EH (cell line): ENCODE results near the gene SCAPER.

Experiments
- DNase-seq: peaks from one replicate; pipeline ENCODE4 v3.0.0-alpha.2; 2015; ENCODE audit warnings: low read depth

The SCAPER gene

DNA sequence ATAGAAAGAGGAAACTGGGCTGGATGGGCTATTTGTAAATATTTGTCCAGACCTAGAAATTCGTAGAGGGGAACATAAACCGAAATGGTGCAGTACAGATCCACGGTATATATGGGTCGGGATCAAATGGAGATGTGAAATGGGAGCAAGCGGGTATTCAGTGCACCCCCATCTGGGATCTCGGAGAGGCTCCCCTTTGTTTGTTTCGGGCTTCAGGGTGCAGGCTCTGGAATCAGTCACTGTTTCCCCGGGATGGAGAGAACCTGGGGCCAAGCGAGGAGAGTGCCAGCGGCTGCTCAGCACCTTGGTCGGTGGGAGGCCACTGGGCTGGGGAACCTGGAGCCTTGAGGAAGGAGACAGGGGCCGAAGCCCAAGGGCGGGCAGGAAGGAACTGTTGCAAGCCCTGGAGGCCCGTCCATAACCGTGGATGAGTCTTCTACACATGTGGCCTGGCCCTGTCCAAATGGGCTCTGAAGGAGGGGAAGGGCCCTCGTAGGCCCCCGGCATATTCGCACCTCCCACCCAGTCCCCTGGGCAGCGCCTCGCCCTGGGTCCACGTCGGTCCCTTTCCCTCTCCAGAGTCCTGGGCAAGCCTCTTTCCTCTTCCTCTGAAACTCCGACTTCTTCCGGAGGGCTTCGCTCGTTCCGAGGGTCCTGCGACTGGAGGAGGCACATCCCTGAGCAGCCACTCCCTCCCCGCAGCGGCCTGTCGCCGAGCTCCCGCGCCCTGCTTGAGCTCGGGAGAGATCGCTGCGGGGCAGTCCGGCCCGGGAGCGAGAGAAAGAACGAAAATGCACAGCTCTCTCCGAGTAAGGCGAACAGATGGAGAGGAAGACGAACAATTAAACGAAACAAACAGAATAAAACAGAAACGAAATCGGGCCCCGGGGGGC lies 565.6 kb downstream of the SCAPER start:
- DNase-seq, result peak; percentile 59

DNA sequence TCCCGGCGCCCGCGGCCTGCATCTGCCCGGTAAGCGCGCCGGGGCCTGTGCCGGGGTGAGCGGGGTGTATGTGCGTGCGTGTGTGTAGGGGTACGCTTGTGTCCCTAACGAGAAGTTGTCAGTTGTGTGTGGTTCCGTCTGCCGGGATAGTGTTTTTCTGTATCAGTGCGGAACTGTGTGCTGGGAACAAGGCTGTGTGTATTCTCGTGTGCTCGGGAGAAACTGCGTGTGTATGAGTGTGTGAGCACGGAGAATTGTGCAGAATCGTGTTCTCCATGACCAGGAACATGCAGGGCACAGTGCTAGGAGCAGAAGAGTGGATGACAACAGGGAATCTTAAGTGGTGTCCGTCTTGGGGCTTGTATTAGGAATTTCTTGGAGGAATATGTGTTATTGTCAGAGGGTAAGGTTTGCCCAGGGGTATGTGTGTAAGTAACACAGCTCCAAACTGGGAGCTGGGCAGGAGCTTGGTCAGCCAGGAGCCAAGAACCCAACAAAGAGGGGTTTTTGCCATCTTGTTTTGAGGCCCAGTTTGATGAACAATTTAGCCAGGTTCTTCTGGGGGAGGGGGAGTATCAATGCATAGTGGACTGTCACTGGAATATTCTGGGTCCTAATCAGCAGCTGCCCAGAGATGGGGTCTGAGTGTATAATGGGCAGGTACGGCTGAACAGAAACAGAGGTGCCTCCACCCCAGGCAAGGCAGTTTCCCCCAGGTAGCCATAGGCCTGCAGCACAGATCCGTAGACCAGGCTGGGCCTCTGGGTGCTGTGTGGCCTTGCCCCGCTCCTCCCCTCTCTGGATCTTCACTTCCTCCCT lies 566.4 kb downstream of the SCAPER start:
- peak; percentile 51 for DNase-seq

DNA sequence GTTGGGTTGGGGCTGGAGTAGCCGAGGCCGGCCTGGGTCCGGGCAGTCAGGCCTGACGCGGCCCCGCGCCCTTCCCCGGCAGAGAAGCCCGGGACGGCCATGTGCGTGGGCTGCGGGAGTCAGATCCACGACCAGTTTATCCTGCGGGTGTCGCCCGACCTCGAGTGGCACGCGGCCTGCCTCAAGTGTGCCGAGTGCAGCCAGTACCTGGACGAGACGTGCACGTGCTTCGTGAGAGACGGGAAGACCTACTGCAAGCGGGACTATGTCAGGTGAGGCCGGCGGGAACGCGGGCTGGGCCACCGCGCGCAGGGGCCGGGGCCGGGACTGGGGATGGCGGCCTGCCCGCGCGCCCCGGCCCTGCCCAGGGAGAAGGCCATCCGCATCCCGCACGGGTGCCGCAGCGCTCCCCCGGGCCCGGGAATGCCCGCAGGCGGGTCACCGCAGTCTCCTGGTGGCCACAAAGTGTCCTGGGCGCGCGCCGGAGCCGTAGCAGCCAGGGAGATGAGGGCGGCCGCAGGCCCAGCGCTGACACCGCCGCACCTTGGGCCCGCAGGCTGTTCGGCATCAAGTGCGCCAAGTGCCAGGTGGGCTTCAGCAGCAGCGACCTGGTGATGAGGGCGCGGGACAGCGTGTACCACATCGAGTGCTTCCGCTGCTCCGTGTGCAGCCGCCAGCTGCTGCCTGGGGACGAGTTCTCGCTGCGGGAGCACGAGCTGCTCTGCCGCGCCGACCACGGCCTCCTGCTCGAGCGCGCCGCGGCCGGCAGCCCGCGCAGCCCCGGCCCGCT lies 567.2 kb downstream of the SCAPER start:
- no peak for DNase-seq

DNA sequence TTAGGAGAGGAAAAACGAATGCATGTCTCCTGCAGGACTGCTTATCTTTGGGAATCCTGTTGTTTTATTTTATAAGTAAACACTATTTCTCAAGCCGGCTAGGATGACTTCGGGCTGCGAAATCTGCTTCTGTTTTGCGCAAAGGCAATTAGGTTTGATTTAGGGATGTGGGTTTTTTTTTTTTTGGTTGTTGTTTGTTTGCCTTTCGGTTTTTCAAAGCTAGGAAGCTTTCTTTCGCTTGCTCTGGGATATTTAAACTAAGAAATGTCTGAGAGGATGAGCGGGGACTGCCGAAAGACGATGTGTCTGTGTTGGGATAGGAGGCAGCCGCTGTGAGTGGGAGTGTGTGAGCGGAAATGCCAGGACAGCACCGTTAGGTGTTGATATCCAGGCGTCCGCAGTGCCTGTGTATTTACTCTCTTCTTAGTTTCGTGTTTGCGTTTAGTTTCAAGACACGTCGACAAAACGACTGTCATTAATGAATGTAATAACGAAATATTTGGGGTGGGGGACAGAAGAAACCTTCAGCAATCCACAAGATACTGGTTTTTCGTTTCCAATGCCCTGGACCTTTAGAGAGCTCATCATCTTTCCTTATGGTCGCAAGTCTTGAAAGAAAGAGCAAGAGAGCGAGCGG lies 568.0 kb downstream of the SCAPER start:
- DNase-seq, result peak; percentile 77

DNA sequence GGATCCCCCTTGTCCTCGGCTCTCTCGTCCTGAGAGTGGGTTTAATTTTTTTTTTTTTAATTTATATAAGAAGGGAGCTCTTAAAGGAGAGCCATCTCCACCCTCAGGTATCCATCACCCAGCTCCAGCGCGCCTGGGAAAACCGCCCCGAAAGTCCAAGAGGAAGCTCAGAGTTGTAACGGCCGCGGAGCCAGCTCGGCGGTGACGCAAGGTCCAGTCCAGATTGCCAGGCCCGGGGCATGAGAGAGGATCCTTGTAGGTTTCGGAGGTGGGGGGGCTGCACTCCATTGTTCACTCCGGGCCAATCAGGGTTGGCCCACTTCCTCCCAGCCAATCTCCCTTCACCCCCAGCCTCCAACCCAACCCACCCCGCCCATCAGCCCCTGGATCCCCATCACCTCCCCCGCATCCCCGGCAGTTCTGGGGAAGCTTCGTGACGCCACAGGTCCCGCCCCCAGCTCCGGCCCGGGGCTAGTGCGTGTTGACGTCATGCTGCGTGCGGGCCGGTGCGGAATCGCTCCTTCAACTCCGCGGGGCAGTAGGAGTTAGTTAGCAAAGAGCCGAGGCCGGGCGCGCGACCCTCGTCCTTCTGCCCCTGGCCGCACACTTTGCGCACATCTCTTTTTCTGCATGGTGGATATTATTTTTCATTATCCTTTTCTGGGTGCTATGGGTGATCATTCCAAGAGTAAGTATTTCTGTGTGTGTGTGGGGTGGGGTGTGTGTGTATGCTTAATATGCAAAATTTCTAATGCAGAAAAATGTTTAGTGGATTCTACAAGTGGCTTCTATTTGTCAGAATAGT lies 568.7 kb downstream of the SCAPER start, which contains the start of gene ISL2:
ISL2 (plus strand) TSS at position 520 of the 805 bp plus-strand sequence; CDS start at position 631, 111 bp downstream.
- peak; percentile 99 for DNase-seq

DNA sequence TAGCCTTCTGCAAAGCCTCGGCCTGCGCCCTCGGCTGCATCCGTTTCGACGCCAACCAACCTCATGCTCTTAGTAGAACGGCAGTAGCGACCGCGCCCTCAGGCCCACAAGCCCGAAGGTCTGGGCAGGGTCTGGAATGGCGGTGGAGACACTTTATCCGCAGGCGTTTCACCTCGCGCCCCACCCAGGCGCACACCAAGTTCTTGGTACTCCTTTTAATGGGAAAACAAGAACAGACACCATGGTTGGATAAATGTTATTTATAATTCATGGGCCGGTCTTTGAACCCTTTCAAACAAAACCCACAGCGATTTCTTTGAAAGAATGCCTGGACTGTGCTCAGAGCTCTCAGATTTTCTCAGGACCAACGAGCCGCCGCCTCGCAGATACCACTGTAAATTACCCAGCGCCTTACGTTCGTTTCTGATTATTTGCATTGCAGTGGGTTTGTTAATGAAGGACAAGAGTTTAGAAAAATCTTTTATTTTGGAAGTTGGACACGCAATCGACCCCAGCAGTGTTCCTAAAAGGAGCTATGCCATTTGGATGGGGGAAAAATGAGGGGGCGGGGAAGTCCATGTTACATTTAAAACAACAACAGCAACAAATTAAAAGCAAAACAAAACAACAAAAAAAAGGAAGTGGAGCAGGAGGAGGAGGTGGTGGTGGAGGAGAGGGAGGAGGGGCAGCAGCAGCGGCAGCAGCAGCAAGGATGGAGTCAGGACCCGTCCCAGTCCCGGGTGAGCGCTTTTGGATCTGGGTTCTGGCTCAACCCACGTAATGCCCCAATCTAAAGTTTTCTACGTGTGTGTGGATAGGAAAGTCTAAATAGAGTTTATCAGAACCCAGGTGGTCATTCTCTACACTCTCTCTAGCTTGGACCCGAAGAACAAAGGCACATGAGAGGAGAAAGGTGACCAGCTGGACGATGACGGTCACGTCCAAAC lies 569.6 kb downstream of the SCAPER start:
- DNase-seq, result peak; percentile 67

DNA sequence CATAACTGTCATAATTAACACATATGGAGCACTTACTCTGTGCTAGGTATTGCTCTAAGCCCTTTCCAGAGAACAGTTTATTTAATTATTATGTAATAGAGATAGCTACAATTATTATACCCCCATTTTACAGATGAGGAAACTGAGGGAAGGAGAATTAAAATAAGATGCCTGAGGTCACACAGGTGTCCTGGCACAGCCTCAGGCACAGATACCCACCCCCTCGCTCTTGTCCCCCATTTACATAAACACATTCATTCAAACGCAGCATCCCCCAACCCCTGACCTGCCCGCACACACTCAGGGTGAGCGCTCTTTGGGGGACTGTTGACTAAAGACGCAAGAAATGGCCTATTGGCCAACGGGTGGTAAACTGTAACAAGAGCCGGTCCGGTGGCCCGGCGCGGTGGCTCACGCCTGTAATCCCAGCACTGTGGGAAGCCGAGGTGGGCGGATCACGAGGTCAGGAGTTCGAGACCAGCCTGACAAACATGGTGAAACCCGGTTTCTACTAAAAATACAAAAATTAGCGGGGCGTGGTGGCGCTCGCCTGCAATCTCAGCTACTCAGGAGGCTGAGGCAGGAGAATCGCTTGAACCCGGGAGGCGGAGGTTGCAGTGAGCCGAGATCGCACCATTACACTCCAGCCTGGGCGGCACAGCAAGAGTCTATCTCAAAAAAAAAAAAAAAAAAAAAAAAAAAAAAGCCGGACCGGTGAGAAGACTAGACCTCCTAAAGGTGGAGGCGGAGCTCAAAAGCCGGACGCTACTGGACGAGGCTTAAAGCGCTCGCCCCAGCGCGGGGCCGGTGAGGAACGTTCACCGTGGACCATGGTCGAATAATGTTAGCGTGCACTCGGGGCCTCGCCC lies 570.5 kb downstream of the SCAPER start:
- DNase-seq, result no peak

DNA sequence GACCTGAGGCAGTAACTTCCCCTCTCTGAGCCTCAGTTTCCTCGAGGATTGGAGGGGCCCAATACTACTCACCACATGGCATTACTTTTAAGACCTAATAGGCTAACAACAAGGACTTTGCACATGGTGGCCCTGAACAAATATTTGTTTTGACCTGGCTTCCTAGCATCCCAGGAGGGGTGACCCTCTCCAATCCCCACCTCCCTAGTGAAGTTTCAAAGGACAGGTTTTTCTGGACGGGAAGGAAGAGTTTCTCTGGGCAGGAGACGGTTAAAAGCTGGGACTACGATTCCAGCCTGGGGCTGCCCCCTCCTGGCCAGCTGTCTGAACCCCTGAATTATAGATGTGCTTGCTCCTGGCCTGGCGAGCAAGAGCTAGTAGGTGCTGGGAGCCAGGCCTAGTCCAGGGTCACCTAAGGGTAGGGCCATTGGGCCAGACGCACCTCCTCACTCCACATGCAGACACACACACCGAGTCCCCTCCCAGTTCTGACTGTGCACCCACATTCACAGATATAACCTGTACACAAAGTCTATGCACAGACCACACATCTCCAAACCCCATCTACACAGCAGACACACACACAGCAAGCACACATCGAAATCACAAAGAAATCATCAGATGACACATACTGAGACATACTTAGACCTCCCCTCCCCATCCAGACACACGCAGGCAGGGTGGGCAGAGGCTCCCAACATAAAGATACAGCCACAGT lies 571.3 kb downstream of the SCAPER start:
- DNase-seq, result peak; percentile 20

DNA sequence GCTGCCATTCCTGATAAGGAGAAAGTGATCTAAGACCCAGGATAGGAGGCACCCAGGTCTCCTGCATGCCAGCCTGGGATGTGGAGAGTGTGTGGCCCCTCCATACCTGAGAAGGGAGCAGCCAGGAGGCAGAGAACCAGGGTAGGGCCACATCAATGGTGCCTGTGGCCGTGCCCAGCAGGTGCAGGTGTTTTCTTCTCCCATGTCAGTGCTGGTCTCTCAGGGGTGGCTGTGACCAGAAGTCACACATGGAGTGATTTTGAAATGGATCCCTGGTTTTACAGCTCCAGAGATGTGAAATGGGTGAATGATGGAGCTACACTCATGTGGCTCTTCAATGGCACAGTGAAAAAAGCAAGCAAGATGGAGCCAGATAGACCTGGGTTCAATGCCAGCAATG lies 571.8 kb downstream of the SCAPER start:
- DNase-seq, result no peak

DNA sequence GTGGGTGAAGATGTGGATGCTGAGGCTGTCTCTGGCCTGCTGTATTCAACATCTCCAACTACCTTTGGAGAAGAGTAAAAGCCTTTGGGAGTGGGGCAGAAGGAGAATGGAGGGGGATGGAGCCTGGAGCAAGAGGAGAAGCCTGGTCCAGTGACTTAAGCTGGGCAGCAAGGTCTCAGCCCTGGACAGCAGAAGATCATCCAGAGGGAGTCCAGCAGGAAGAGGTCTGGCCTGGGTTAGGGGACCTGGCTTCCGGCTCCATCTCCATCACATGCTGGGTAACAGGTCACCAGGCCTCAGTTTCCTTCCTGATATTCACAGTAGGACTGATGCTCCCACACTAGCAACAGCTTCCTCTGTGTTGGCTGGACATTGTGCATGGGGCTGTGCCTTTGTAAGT lies 572.3 kb downstream of the SCAPER start:
- no peak for DNase-seq

DNA sequence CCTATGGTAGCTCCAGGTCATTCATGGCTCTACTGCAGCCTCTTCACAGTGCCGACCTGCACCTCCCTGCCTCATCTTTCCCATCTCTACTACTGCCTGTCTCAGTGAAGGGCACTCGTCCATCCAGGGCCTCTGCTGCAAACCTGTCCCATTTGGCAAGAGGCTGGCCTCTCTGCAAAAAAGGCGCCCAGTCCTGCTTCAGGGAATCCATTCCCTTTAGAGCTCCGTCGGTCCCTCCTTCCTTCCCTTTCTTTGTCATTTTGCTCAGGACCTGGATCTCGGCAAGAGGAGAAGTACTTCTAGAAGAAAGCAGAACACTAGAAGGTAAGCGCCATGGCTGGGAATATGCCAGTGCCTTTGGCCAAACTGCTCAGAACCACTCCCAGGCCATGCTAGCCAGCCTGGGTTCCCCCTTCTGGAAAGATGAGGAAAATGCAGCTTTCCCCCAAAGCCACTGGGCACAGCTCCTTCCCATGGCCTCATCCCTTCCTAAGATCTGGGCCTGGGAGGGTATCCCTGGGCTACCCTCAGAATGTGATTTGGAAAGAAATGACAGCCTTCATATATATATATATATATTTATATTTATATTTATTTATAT lies 575.0 kb downstream of the SCAPER start:
- DNase-seq, result peak; percentile 78

DNA sequence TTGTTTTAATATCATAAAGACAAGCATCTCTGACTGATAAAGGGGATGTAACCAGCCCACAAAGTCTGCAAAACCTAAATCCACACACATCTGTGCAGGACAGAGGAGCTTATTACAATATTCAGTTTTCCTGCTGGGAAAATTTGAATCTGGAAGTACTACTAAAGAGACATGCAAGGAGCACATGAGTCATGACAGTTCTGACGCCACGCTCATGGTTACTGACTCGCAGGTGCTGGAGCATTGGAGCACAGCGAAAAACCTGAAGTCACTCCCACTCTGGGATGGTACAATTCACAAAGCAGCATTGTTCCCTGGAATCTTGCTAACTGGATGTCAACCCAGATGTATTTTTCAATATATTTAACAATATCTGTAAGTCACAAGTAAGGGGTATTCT lies 576.2 kb downstream of the SCAPER start:
- DNase-seq, result peak; percentile 59

DNA sequence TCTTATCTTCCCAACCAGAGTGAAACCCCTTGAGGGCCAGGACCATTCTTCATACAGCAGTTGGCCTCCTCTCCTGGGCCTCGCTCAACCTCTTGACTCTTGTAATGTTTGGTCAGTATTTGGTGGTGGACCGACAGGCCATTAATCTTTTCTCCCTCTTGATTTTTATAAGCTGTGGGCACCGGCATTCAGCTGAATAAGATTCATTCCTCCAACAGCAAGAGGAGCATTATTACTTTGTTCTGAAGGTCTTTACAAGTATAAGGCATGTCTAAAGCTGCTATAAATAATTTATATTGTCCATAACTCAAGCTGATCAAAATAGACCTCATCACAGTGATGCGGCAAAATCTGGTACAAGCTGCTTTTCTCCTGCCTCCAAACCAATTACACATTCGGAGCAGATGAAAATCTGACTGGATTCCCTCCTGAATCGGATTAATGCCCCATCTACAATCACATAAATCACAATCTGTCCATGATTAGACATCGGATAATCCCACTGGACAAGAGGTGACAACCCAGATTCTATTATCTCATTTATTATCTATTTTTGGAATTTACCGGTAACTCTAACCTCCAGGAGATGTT lies 576.9 kb downstream of the SCAPER start:
- DNase-seq, result no peak

DNA sequence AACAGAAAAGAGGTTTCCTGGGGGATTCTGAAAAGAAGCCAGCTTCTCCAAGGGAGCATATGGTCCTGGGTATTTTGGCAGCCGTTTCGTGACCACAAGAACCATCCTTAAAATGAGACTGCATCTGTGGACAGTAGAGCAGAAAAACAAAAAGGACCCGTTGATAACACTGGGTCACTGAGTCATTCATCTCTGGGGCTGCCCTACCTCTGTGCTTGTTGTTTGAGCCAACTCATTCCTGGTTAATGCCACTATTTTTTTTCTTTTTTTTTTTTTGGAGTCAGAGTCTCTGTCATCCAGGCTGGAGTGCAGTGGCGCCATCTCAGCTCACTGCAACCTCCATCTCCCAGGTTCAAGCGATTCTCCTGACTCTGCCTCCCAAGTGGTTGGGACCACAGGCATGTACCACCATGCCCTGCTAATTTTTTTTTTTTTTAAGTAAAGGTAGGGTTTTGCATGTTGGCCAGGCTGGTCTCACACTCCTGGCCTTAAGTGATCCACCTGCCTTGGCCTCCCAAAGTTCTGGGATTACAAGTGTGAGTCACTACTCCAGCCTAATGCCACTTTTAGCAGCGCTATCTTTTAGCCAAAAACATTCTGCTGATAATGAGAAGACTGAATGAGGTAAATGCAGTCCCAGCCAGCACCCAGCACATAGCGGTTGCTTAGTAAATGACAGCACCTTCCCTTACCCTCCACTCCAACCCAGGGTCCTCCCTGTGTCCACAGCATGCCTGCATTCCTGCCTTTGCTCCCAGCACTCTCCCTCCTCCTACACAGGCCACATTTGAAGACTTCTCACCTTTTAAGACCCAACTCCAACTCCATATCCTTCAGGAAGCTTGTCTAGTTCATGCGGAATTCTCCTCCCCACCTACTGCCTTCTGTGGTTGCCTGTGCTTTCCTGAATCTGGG lies 577.7 kb downstream of the SCAPER start:
- DNase-seq, result peak; percentile 79

DNA sequence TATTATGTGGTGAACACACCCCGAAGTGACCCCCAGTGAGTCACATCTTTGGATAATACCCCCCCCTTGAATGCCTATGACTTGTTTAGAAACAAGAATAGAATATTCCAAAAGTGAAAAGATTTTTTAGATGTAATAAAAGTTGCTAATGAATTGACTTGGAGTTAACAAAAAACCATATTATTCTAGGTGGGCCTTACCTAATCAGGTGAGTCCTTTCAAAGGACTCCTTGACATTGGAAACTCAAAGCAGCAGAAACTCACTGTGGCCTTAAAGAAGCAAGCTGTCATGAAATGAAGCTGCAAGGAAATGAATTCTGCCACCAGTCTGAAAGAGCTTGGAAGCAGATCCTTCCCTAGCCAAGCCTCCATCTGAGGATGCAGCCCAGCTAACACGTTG lies 579.4 kb downstream of the SCAPER start:
- DNase-seq, result no peak

DNA sequence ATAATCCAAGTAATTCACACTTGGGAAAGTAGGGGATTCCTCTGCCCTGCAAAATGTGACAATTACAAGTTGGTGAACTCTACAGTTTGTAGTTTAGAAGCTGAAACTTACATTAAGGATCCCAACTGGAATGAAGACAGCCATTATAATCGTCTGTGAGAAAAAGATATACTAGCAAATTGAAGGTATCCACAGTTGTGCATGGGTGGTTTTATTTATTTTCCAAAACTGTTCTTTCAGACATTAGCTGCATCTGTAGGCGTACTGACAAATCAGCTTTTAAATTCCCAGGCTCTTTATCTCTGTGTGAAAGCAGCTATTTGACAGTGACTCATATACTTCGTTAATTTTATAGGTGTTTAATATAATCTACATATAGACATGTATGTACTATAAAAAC lies 581.1 kb downstream of the SCAPER start:
- peak; percentile 40 for DNase-seq
